Cardiac muscle cell (in vitro differentiated cells and primary cell): ENCODE data around the gene LRTM2. TPM values are rescaled to one million over a fixed set of nuclear protein-coding genes. Genes with fewer than 3 reads are reported as not detected.

Experiments
- DNase-seq, 2 donors: peaks; one replicate each; pipeline versions ENCODE4 v3.0.0 to v3.0.0-alpha.2; 2010 to 2017; ENCODE audit warnings: low read depth in 1 of 2, low spot score in 1 of 2
- H3K27ac ChIP-seq: fragments of 200-600 bp; sonication (generic); 2 replicates; pipeline ENCODE4 v1.5.1; 2016
- H3K27me3 ChIP-seq: fragments of 200-600 bp; sonication (generic); 2 replicates; pipeline ENCODE4 v1.6.0; 2016; ENCODE audit warnings: control low read depth
- H3K36me3 ChIP-seq: fragments of 200-600 bp; sonication (generic); 2 replicates; pipeline ENCODE4 v1.5.1; 2016; ENCODE audit warnings: control low read depth
- H3K4me1 ChIP-seq: fragments of 200-600 bp; sonication (generic); 2 replicates; pipeline ENCODE4 v1.8.1; 2017; ENCODE audit warnings: low read depth, mild to moderate bottlenecking, mixed run types
- H3K4me3 ChIP-seq: fragments of 200-600 bp; sonication (generic); 2 replicates; pipeline ENCODE4 v1.5.1; 2016; ENCODE audit warnings: mild to moderate bottlenecking
- H3K9me3 ChIP-seq: fragments of 200-600 bp; sonication (generic); 2 replicates; pipeline ENCODE4 v1.5.1; 2017; ENCODE audit warnings: low read depth, mild to moderate bottlenecking, control low read depth
- CTCF ChIP-seq: IDR thresholded peaks from 2 replicates; pipeline ENCODE4 v1.5.1; 2012; ENCODE audit warnings: low read depth, mild to moderate bottlenecking, low read length
- polyA plus RNA-seq: library from polyadenylated mRNA; unstranded; fragments of >200 nt; fragmentation: Nextera tagmentation; extraction: Ambion mirVana; gene quantifications from 2 replicates; pipeline ENCODE4 v1.2.1, GENCODE V29; 2016
- total RNA-seq: library from RNA; depleted of rRNA; stranded (reverse); fragments of >200 nt; gene quantifications from 2 replicates; pipeline ENCODE4 v1.2.3, GENCODE V29; 2016

The LRTM2 gene
- total and polyA plus RNA-seq, 2 experiments from 2014 or later = not detected

- Histone ChIP-seq H3K9me3 (no peaks in the 10 kb centered on the region), H3K4me1 (no peaks in the 10 kb centered on the region), H3K27me3 (no peaks in the 10 kb centered on the region), H3K27ac (no peak overlapping the region), H3K4me3 (no peak overlapping the region), H3K36me3 (no peaks in the 10 kb centered on the region)
- no peak for TF ChIP-seq CTCF
- DNase-seq = peak in 1 of 2 donors; percentile 69
Observed at GRCh38 chr12:1811281-1811947, 9.0 kb upstream of the LRTM2 start.

- Histone ChIP-seq H3K27ac (no peak overlapping the region), H3K4me3 (no peak overlapping the region), H3K9me3 (no peaks in the 10 kb centered on the region), H3K36me3 (no peaks in the 10 kb centered on the region), H3K27me3 (no peaks in the 10 kb centered on the region), H3K4me1 (no peaks in the 10 kb centered on the region)
- TF ChIP-seq CTCF = no peak
- no peak for DNase-seq
Observed at GRCh38 chr12:1811948-1812291, 8.4 kb upstream of the LRTM2 start.

GRCh38 chr12:1812650-1813302, 7.6 kb upstream of the LRTM2 start:
- no peaks in the 10 kb centered on the region for H3K27me3 ChIP-seq
- no peaks in the 10 kb centered on the region for H3K9me3 ChIP-seq
- no peak for TF ChIP-seq CTCF
- no peak overlapping the region for H3K4me3 ChIP-seq
- peak in 1 of 2 donors; percentile 83 for DNase-seq
- H3K36me3 ChIP-seq = no peaks in the 10 kb centered on the region
- H3K4me1 ChIP-seq = no peaks in the 10 kb centered on the region
- no peak overlapping the region for H3K27ac ChIP-seq

- Histone ChIP-seq H3K9me3 (no peaks in the 10 kb centered on the region), H3K4me3 (no peak overlapping the region), H3K4me1 (no peaks in the 10 kb centered on the region), H3K27me3 (no peaks in the 10 kb centered on the region), H3K36me3 (no peaks in the 10 kb centered on the region), H3K27ac (no peak overlapping the region)
- no peak for TF ChIP-seq CTCF
- no peak for DNase-seq
Observed at GRCh38 chr12:1814266-1814665, 6.1 kb upstream of the LRTM2 start.

- Histone ChIP-seq H3K27ac (no peak overlapping the region), H3K4me1 (peaks cover 5% of the 10 kb centered on the region), H3K9me3 (no peaks in the 10 kb centered on the region), H3K4me3 (no peak overlapping the region), H3K27me3 (peaks cover 8% of the 10 kb centered on the region), H3K36me3 (no peaks in the 10 kb centered on the region)
- no peak for TF ChIP-seq CTCF
- DNase-seq = no peak
Observed at GRCh38 chr12:1815108-1815507, 5.3 kb upstream of the LRTM2 start.
